OCI-LY3 (cell line): ENCODE data around the gene SENP6.

Experiments used
- CTCF ChIP-seq: fragments of 200-600, 300-600 bp; sonication (generic); IDR thresholded peaks from 2 replicates; pipeline ENCODE4 v1.5.1; 2014; ENCODE audit warnings: antibody characterized with exemption, low read length, low read depth
- EZH2phosphoT487 ChIP-seq: fragments of 200-600 bp; shearing (Covaris generic); IDR thresholded peaks from 2 replicates; pipeline ENCODE4 v1.6.1; 2018; ENCODE audit warnings: antibody characterized with exemption, mixed run types, low read depth

GRCh38 chr6:75633045-75633444 lies 31.4 kb downstream of the SENP6 start:
- TF ChIP-seq CTCF (no peak), EZH2phosphoT487 (no peak)
